PC-9 (cell line): Measurements from ENCODE around the gene PGBD4.

Experiments used
- EZH2 ChIP-seq: fragments of 200-600 bp; sonication (generic); IDR thresholded peaks from 2 replicates; pipeline ENCODE4 v1.8.0; 2017; ENCODE audit warnings: antibody characterized with exemption, low read depth
- TF ChIP-seq, protein P1 (sequence below): fragments of 200-600 bp; sonication (generic); conservative IDR thresholded peaks from 2 replicates; pipeline ENCODE4 v1.6.1; 2017; ENCODE audit warnings: mixed run types, antibody characterized with exemption, mild to moderate bottlenecking, moderate library complexity

DNA sequence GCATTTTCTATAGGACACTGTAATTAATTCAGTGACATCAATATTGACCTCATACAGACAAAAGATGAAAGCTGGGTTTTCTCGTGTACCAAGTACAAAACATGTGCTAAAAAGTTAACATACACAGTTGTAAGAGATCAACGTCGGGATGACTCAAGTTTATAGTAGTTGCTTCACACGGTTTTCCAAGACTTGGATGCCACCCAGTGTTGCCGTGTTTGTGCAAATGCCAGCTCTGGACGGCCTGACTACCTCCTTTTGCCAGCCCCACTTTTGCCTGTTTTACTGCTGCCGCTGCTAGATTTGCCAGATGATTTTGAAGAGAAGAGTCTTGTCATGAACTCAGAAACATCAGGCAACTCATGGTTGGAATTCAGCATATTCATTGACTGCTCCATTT lies 17.8 kb upstream of the PGBD4 start:
- TF ChIP-seq, protein P1, sequence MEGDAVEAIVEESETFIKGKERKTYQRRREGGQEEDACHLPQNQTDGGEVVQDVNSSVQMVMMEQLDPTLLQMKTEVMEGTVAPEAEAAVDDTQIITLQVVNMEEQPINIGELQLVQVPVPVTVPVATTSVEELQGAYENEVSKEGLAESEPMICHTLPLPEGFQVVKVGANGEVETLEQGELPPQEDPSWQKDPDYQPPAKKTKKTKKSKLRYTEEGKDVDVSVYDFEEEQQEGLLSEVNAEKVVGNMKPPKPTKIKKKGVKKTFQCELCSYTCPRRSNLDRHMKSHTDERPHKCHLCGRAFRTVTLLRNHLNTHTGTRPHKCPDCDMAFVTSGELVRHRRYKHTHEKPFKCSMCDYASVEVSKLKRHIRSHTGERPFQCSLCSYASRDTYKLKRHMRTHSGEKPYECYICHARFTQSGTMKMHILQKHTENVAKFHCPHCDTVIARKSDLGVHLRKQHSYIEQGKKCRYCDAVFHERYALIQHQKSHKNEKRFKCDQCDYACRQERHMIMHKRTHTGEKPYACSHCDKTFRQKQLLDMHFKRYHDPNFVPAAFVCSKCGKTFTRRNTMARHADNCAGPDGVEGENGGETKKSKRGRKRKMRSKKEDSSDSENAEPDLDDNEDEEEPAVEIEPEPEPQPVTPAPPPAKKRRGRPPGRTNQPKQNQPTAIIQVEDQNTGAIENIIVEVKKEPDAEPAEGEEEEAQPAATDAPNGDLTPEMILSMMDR: no peak
- no peak for TF ChIP-seq EZH2
